Ascending aorta (tissue), 2 donors: ENCODE results near the gene LRCH1. TPM values are rescaled to one million over a fixed set of nuclear protein-coding genes. Genes with fewer than 3 reads are reported as not detected.

Experiments used
- DNase-seq, 2 donors: peaks; one replicate each; pipeline ENCODE4 v3.0.0-alpha.2; 2019; ENCODE audit warnings: low spot score in 2 of 2
- H3K27ac ChIP-seq, 2 donors: fragments of 200-600 bp; sonication (generic); one replicate each; pipeline ENCODE4 v1.5.1; 2016 to 2017; ENCODE audit warnings: mild to moderate bottlenecking in 1 of 2
- H3K27me3 ChIP-seq: fragments of 200-600 bp; sonication (generic); one replicate; pipeline ENCODE4 v1.5.1; 2017
- H3K36me3 ChIP-seq, 2 donors: fragments of 200-600 bp; sonication (generic); one replicate each; pipeline ENCODE4 v1.5.1; 2016
- H3K4me1 ChIP-seq, 2 donors: fragments of 200-600 bp; sonication (generic); one replicate each; pipeline ENCODE4 v1.5.1; 2016 to 2017; ENCODE audit warnings: mild to moderate bottlenecking in 1 of 2
- H3K4me3 ChIP-seq, 2 donors: fragments of 200-600 bp; sonication (generic); one replicate each; pipeline ENCODE4 v1.5.1; 2016 to 2017; ENCODE audit warnings: mild to moderate bottlenecking in 1 of 2
- H3K9me3 ChIP-seq, 2 donors: fragments of 200-600 bp; sonication (generic); one replicate each; pipeline ENCODE4 v1.5.1; 2016
- intact Hi-C: fragments of 100-400 bp; cut with DNase I; formaldehyde crosslinking; loops from one replicate; pipeline ENCODE4 v1.15.1; 2023
- total RNA-seq: library from RNA; depleted of rRNA; stranded (reverse); fragments of >200 nt; gene quantifications from one replicate; pipeline ENCODE4 v1.1.0, GENCODE V29; 2016
- TF ChIP-seq, protein P1 (sequence below), 3 experiments: fragments of 200-600 bp in 2 of 3; fragments of 450-650 bp in 1 of 3; sonication (generic) in 2 of 3; IDR thresholded peaks; one replicate each; pipeline ENCODE4 v1.5.1; 2016 to 2019; ENCODE audit warnings: antibody characterized with exemption in 3 of 3, mild to moderate bottlenecking in 1 of 3, moderate library complexity in 1 of 3

Gene LRCH1
- total RNA-seq, 1 donor from 2014 or later = 45.4 TPM

DNA sequence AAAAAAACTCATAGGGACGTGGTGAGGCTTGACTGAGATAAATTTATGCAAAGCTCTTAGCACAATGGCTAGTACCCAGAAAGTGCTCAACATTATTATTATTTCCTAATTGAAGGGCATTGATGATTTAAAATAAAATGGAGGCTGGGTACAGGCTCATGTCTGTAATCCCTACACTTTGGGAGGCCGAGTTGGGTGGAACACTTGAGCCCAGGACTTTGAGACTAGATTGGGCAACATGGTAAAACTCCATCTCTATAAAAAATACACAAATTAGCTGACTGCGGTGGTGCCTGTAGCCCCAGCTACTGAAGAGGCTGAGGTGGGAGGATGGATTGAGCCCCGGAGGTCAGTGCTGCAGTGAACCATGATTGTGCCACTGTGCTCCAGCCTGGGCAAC is 49.6 kb downstream of the LRCH1 start:
- intact Hi-C loops = loop anchor here (5.0 to 10.0 kb wide), 2 partner anchors 48 to 115 kb away; partner anchors contain the start of gene LRCH1
- H3K27me3 ChIP-seq = no peaks in the 10 kb centered on the region
- H3K9me3 ChIP-seq = no peaks in the 10 kb centered on the region
- DNase-seq = no peak
- peaks cover 2 to 66% of the 10 kb centered on the region in 2 donors for H3K4me1 ChIP-seq
- no peaks in the 10 kb centered on the region for H3K36me3 ChIP-seq
- TF ChIP-seq, protein P1, sequence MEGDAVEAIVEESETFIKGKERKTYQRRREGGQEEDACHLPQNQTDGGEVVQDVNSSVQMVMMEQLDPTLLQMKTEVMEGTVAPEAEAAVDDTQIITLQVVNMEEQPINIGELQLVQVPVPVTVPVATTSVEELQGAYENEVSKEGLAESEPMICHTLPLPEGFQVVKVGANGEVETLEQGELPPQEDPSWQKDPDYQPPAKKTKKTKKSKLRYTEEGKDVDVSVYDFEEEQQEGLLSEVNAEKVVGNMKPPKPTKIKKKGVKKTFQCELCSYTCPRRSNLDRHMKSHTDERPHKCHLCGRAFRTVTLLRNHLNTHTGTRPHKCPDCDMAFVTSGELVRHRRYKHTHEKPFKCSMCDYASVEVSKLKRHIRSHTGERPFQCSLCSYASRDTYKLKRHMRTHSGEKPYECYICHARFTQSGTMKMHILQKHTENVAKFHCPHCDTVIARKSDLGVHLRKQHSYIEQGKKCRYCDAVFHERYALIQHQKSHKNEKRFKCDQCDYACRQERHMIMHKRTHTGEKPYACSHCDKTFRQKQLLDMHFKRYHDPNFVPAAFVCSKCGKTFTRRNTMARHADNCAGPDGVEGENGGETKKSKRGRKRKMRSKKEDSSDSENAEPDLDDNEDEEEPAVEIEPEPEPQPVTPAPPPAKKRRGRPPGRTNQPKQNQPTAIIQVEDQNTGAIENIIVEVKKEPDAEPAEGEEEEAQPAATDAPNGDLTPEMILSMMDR (IDR thresholded peaks at IDR 0.05) = no peak
- no peak overlapping the region for H3K27ac ChIP-seq
- H3K4me3 ChIP-seq = no peak overlapping the region

DNA sequence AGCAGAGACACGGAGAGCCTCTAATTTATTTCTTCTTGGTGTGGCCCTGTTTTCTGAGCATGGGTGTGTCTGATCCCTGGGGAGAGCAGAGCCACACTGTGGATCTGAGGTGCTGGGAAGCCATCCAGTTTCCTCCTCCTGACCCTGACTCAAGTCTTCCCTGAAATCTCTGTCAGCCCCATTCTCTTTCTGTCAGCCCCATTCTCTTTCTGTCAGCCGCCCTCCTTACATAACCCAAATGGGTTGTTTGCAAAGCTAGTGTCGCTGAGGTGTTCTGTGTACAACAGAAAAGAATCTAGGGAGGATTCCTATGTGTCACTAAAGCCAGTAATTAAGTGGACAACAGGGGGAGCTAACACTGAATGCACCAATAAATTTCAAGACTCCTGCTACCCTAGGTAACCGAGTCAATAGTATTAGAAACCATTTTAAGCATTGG is 50.2 kb downstream of the LRCH1 start:
- TF ChIP-seq, protein P1 (IDR thresholded peaks at IDR 0.05) = no peak
- peaks cover 2 to 69% of the 10 kb centered on the region in 2 donors for H3K4me1 ChIP-seq
- no peak overlapping the region for H3K27ac ChIP-seq
- no peak for DNase-seq
- no peak overlapping the region for H3K4me3 ChIP-seq
- intact Hi-C loops = loop anchor here (5.0 to 10.0 kb wide), 2 partner anchors 48 to 114 kb away; partner anchors contain the start of gene LRCH1
- no peaks in the 10 kb centered on the region for H3K27me3 ChIP-seq
- H3K36me3 ChIP-seq = no peaks in the 10 kb centered on the region
- no peaks in the 10 kb centered on the region for H3K9me3 ChIP-seq

DNA sequence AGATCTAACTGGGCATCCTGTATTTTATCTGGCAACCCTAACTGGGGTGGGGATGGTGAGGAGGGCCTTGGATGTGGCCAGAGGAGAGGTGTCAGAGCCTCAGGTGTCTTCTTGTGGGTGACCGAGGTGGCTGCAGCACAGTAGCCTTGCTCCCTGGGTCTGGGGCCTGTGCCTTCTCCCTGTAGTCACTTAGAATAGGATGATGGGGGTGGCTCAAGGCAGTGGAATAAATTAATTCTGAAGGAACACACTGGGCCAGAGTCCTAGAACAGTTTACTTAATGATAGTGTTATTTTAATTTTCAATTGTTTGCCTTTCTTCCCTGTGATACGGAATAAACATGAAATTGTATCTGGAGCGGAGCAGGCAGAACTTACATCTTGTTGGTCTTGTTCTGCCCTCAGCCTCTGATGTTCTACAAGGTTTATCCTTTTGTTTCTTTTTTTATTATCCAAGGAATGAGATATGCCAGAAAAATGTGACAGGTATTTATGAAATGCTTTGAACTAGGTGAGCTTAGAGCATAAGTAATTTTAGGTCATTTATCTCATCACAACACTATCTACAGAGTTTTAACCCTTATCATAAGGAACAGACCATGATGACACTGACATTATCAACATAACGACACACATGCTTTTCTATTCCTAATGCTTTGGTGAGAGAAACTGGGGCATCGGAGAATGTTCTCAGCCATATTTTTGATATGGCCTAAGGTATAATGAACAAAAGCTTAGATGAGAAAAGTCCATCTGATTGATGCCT is 51.4 kb downstream of the LRCH1 start:
- TF ChIP-seq, protein P1 (IDR thresholded peaks at IDR 0.05) = no peak

DNA sequence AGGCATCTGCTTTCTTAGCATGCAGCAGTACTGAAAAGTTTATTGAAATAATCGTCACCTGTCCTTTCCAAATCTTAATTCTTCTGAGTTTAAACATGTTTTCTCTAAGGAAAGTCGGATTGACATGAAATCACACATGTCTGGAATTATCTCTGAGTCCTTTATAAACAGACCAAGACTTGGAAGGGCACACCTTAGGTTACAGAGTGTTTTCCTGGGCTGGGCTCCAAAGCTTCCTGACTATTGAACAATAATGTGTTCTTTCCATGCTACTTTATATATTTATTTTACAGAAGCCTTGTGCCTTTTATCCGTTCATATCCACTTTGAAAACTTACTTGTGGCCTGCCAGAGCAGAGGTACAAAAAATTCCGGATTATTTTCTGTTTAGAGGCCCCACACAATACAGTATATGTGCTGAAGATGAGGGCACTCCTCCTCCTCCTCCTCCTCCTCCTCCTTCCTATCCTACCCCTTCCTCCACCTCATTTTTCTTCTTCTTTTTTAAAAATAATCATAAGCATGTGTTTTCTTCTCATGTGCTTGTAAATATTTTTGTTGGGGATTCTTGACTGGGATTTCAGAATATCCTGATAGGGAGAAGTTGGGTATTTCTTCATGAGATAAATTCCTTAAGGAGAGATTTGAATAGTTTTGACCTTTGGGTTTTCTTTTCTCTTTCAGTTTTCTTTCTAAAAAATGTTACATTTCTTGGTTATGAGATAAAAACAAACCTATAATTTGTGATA is 52.3 kb downstream of the LRCH1 start:
- Histone ChIP-seq H3K27me3 (no peaks in the 10 kb centered on the region), H3K9me3 (no peaks in the 10 kb centered on the region), H3K27ac (peak overlapping the region; percentile 12 to 39), H3K36me3 (no peaks in the 10 kb centered on the region), H3K4me1 (peaks cover 2 to 79% of the 10 kb centered on the region in 2 donors), H3K4me3 (no peak overlapping the region)
- TF ChIP-seq, protein P1 (IDR thresholded peaks at IDR 0.05) = no peak
- DNase-seq = no peak
- intact Hi-C loops = loop anchor here (10.0 kb wide), 1 partner anchor 50 kb away; the partner anchor contains the start of gene LRCH1

More for the DNA sequence above, 51.4 kb downstream of the LRCH1 start:
- H3K4me3 ChIP-seq = no peak overlapping the region
- intact Hi-C loops = loop anchor here (5.0 to 10.0 kb wide), 2 partner anchors 50 to 113 kb away; partner anchors contain the start of gene LRCH1
- peak overlapping the region; percentile 4 to 39 for H3K27ac ChIP-seq
- no peaks in the 10 kb centered on the region for H3K27me3 ChIP-seq
- H3K36me3 ChIP-seq = no peaks in the 10 kb centered on the region
- H3K4me1 ChIP-seq = peaks cover 2 to 80% of the 10 kb centered on the region in 2 donors
- DNase-seq = no peak
- H3K9me3 ChIP-seq = no peaks in the 10 kb centered on the region

DNA sequence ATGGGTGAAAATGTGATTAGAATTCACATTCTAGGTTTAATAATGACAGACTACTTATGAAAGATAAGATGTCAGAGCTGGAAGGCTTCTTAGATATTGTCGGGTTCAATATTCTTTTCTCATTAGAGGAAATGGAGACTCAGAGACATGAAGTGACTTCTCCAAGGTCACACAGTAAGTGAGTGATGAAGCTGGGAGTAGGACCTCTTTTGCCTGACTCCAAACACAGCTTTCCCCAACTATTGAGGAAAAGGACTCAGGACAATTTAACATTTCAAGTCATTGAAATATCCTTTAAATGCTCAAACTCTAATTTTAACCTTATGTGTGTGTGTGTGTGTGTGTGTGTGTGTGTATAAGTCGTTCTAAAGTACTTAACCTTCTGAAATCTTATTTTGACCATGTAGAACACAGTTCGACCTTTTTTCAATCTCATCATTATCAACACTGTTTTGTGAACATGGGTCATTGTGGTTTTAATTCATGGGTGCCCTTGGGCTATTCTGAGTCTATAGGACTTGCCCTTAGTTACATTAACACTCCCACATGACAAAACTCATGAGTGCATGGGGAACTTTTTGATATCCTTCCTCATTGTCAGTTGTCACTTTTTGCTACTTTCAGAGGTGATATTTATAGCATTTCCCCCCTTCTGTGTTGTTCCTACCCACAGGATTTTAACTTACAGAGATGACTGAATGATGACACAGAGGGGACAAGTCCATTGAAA is 53.0 kb downstream of the LRCH1 start:
- Histone ChIP-seq H3K27me3 (no peaks in the 10 kb centered on the region), H3K27ac (peak overlapping the region in 1 of 2 donors; percentile 12), H3K4me1 (peaks cover 2 to 72% of the 10 kb centered on the region in 2 donors), H3K36me3 (no peaks in the 10 kb centered on the region), H3K4me3 (no peak overlapping the region), H3K9me3 (no peaks in the 10 kb centered on the region)
- intact Hi-C loops = loop anchor here (10.0 kb wide), 1 partner anchor 51 kb away; the partner anchor contains the start of gene LRCH1
- DNase-seq = no peak
- TF ChIP-seq, protein P1 (IDR thresholded peaks at IDR 0.05) = no peak
